ENCODE results near the gene SLC13A2.

Gene SLC13A2

GRCh38 chr17:28540231-28540630 lies 66.8 kb downstream of the SLC13A2 start:
- no peak for TF ChIP-seq CTCF (IDR thresholded peaks at IDR 0.05)
- H3K27ac ChIP-seq: no peak overlapping the region
- H3K4me3 ChIP-seq (ENCODE audit: low read depth in 1 of 2, low read length in 1 of 2): no peak overlapping the region
- no peaks in the 10 kb centered on the region for H3K27me3 ChIP-seq
- no peaks in the 10 kb centered on the region for H3K36me3 ChIP-seq
- H3K9me3 ChIP-seq: no peaks in the 10 kb centered on the region
- H3K4me1 ChIP-seq (ENCODE audit: control insufficient read depth in 1 of 2, insufficient read depth in 1 of 2, low read depth in 1 of 2, low read length in 1 of 2): no peaks in the 10 kb centered on the region

GRCh38 chr17:28541439-28541838 lies 68.0 kb downstream of the SLC13A2 start:
- Histone ChIP-seq H3K4me3 (ENCODE audit: low read depth in 1 of 2, low read length in 1 of 2) (no peak overlapping the region), H3K9me3 (no peaks in the 10 kb centered on the region), H3K36me3 (peaks cover 7% of the 10 kb centered on the region), H3K4me1 (ENCODE audit: control insufficient read depth in 1 of 2, insufficient read depth in 1 of 2, low read depth in 1 of 2, low read length in 1 of 2) (peaks cover 0 to 1% of the 10 kb centered on the region in 2 experiments), H3K27me3 (no peaks in the 10 kb centered on the region), H3K27ac (no peak overlapping the region)
- TF ChIP-seq CTCF (IDR thresholded peaks at IDR 0.05): no peak

DNA sequence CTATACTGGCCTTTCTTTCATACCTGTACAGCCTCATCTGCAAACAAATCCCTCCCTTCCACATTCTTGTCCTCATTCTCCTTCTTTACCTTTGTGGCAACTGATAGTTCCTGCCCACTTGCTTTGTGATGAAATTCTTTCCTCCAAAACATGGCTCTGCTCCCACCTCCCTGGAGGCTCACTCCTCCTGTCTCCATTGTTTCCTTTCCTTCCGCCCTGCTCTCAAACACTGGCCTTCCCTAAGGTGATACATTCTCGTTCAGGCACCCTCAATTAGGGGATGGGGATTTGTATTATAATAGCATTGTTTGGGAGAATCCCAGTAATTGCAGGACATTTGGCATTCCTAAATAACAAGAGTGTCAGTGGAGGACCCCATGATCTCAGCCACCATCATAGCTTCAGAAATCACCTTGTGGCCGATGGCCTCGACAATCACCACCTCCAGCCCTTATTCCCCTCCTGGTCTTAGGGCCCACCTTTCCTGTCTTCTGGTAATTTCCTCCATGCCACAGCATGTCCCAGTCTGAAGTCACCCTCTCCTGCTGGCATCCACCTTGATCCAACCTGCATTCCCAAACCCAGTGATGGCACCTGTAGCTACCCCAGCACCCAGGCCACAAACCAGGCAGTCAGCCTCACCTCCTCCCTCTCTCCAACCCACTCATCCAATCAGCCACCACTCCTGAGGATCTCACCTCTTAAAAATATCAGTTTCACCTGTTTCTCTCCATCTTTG lies 71.1 kb downstream of the SLC13A2 start:
- no peaks in the 10 kb centered on the region for H3K9me3 ChIP-seq
- peaks cover 31 to 32% of the 10 kb centered on the region in 2 experiments for H3K4me1 ChIP-seq (ENCODE audit: control insufficient read depth in 1 of 2, insufficient read depth in 1 of 2, low read depth in 1 of 2, low read length in 1 of 2)
- no peaks in the 10 kb centered on the region for H3K27me3 ChIP-seq
- no peak overlapping the region for H3K27ac ChIP-seq
- H3K4me3 ChIP-seq (ENCODE audit: low read depth in 1 of 2, low read length in 1 of 2): no peak overlapping the region
- TF ChIP-seq CTCF (IDR thresholded peaks at IDR 0.05): no peak
- H3K36me3 ChIP-seq: peaks cover 20% of the 10 kb centered on the region

DNA sequence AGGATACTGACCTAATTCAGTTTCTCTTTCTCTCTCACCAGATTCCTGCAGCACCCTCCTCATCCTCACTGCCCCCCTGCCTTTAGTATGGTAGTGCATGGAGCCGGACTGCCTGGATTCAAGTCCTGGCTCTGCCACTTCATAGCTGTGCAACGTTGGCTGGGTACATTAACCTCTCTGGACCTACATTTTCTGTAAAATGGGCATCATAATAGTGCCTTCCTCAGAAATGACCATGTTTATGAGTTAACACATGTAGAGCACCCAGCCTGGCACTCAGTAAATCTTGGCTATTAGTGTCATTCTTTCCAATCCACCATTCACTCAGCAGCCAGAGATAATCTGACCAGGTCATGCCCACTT lies 71.7 kb downstream of the SLC13A2 start:
- peaks cover 37 to 38% of the 10 kb centered on the region in 2 experiments for H3K4me1 ChIP-seq (ENCODE audit: control insufficient read depth in 1 of 2, insufficient read depth in 1 of 2, low read depth in 1 of 2, low read length in 1 of 2)
- no peaks in the 10 kb centered on the region for H3K27me3 ChIP-seq
- peaks cover 20% of the 10 kb centered on the region for H3K36me3 ChIP-seq
- H3K9me3 ChIP-seq: no peaks in the 10 kb centered on the region
- TF ChIP-seq CTCF (IDR thresholded peaks at IDR 0.05): no peak
- peak overlapping the region; percentile 27 for H3K27ac ChIP-seq
- no peak overlapping the region for H3K4me3 ChIP-seq (ENCODE audit: low read depth in 1 of 2, low read length in 1 of 2)

DNA sequence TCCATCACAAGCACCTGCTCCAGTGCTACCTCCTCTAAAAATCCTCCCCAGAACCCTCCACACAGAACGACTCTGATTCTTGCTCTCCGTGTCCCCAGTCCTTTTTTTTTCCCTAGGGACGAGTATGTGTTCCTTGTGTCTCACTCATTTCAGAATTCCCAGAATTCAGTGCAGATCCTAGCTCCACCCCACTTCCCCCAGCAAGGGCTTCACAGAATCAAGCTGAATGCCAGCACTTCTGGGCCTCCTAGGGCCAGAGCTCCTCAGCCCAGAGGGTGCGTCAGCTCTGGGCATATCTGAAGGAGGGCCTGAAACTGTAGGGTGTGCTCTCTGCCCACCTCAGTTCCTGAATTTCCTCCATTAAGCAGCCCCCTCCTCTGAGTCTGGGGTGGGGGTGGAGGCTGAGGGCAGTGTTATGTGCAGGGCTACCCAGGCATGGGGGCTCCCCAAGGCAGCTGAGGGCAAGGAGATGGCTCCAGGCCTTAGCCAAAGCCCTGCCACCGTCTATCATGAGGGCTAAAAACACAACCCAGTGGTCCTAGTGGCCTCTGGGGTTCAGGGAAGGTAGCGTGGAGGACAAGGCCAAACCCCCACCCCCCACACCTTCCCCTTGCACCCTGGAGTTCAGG lies 72.5 kb downstream of the SLC13A2 start:
- H3K27me3 ChIP-seq: no peaks in the 10 kb centered on the region
- H3K4me1 ChIP-seq (ENCODE audit: control insufficient read depth in 1 of 2, insufficient read depth in 1 of 2, low read depth in 1 of 2, low read length in 1 of 2): peaks cover 44 to 46% of the 10 kb centered on the region in 2 experiments
- peak overlapping the region; percentile 95 for H3K27ac ChIP-seq
- no peak overlapping the region for H3K4me3 ChIP-seq (ENCODE audit: low read depth in 1 of 2, low read length in 1 of 2)
- peaks cover 20% of the 10 kb centered on the region for H3K36me3 ChIP-seq
- no peak for TF ChIP-seq CTCF (IDR thresholded peaks at IDR 0.05)
- H3K9me3 ChIP-seq: no peaks in the 10 kb centered on the region

Data from neutrophil (primary cell).